Measurements from ENCODE around the gene SLC25A23. TPM values are rescaled to one million over a fixed set of nuclear protein-coding genes. Genes with fewer than 3 reads are reported as not detected.

The SLC25A23 gene
- total and polyA plus RNA-seq, 2 experiments from 2014 or later = 25.7 to 96.4 TPM

- TF ChIP-seq ZNF462 (CRISPR knock-in tag; IDR thresholded peaks at IDR 0.05) (no peak), POLR2AphosphoS5 (IDR thresholded peaks at IDR 0.05; ENCODE audit: low read depth) (no peak), CREB1 (CRISPR knock-in tag; IDR thresholded peaks at IDR 0.05; ENCODE audit: low read depth) (no peak), NANOG (IDR thresholded peaks at IDR 0.05; ENCODE audit: borderline replicate concordance) (no peak)
Observed at GRCh38 chr19:6467384-6467783, 7.8 kb upstream of the SLC25A23 start (continued).

- ATAC-seq (no peak), DNase-seq (ENCODE audit: low spot score) (no peak)
- Histone ChIP-seq H3K4me2 (no peak overlapping the region), H3K36me3 (ENCODE audit: insufficient read depth) (no peaks in the 10 kb centered on the region), H3K4me1 (ENCODE audit: insufficient read depth) (0 out of 2 replicates have a peak, but pooled peaks cover 6% of the 10 kb centered on the region), H3K9me2 (ENCODE audit: insufficient read depth) (no peaks in the 10 kb centered on the region), H3K27me3 (ENCODE audit: insufficient read depth) (peaks cover 5% of the 10 kb centered on the region; the same call in 1 of the 2 replicates), H3K27ac (ENCODE audit: low read depth) (no peak overlapping the region), H3K79me2 (replicated peaks; ENCODE audit: insufficient read depth) (peaks cover 6% of the 10 kb centered on the region; the same call in 1 of the 2 replicates), H3F3A (replicated peaks; ENCODE audit: low read depth) (no peaks in the 10 kb centered on the region), H3K4me3 (no peak overlapping the region), H4K20me1 (replicated peaks; ENCODE audit: insufficient read depth) (no peaks in the 10 kb centered on the region), H2AFZ (no peak overlapping the region)
- peaks cover 16% of the 10 kb centered on the region for H3K27me3 Mint-ChIP-seq (ENCODE audit: insufficient read depth, low read depth, poor library complexity)
- H3K4me3 Mint-ChIP-seq = no peak overlapping the region
- no peak overlapping the region for H3K27ac Mint-ChIP-seq
- peaks cover 18% of the 10 kb centered on the region; the same call in 2 of the 3 replicates for H3K4me1 Mint-ChIP-seq
- peaks cover 19% of the 10 kb centered on the region for H3K36me3 Mint-ChIP-seq (ENCODE audit: low read depth)
- H3K9me3 Mint-ChIP-seq = no peaks in the 10 kb centered on the region
- TF ChIP-seq JUNB (IDR thresholded peaks at IDR 0.05; ENCODE audit: unreplicated experiment) (no peak), EZH2phosphoT487 (IDR thresholded peaks at IDR 0.05; ENCODE audit: unreplicated experiment) (no peak), ZNF462 (CRISPR knock-in tag; IDR thresholded peaks at IDR 0.05) (no peak), ETS1 (IDR thresholded peaks at IDR 0.05) (no peak), POLR2AphosphoS5 (IDR thresholded peaks at IDR 0.05; ENCODE audit: low read depth) (no peak), EZH2 (IDR thresholded peaks at IDR 0.05; ENCODE audit: low read depth, unreplicated experiment) (no peak)
Observed at GRCh38 chr19:6466526-6467248, 7.1 kb upstream of the SLC25A23 start.
